Hindlimb muscle (tissue), 1 donor: ENCODE measurements around the gene SYNE2. TPM values are rescaled to one million over a fixed set of nuclear protein-coding genes. Genes with fewer than 3 reads are reported as not detected.
"Not testable (repeated sequence)": the region's sequence is repeated elsewhere in the genome, so short reads cannot be mapped to it uniquely, and the experiment has no call there.

Source experiments
- DNase-seq: peaks from one replicate; pipeline ENCODE4 v3.0.0-alpha.2; 2013
- polyA plus RNA-seq: library from polyadenylated mRNA; unstranded; fragments of 120-200 nt; gene quantifications from one replicate; pipeline ENCODE4 v1.2.1, GENCODE V29; 2013; ENCODE audit not compliant: insufficient read length

The SYNE2 gene
- polyA plus RNA-seq, 1 donor: 75.3 TPM

DNA sequence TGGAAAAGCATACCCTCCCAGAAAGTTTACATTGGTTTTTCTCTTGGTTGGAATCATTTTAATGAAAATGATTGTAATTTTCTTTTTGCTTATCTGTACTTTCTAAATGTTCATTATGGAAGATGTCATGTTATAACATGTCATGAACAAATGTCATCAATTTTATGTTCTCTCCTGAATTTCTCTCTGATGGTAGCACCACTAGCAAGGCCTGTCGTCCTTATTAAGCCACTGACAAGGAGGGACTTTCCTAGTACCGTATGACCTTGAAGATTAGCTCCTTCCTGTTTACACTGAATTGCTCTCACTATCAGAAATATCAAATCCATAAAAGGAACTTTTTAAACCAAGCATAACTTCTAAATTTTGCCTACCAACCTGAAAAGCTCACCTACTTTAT is 342.4 kb downstream of the SYNE2 start:
- DNase-seq: no peak

GRCh38 chr14:64196056-64196455 is 343.3 kb downstream of the SYNE2 start:
- DNase-seq: no peak

DNA sequence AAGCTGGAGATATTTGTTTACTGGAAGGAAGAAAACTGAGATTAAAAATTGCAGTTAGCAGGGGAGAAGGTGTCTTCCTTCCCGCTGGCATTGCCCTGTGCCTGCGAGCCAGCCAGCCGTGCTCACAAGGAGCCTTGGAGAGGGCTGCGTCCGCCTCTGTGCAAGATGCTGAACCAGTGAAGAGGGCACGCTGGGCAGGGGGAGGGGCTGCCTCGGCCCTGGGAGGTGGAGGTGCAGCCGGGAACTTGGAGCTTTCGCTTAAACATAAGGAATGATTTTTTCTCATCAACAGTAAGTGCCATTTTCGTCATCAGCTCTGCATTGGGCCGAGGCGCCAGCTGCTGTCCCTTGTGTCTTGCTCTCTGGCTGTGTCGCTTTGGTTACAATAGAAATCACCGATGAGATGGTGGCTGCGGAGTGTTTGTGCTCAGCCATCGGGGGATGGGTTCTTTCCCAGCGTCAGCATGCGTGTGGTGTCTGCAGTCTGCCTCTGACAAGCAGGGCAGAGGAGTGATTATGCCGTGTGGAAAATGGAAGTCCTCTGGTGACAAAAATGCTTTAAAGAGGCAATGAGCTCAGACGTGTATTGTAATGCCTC is 344.1 kb downstream of the SYNE2 start:
- DNase-seq: peak; percentile 49

GRCh38 chr14:64197996-64198395 is 345.2 kb downstream of the SYNE2 start:
- DNase-seq: no peak

DNA sequence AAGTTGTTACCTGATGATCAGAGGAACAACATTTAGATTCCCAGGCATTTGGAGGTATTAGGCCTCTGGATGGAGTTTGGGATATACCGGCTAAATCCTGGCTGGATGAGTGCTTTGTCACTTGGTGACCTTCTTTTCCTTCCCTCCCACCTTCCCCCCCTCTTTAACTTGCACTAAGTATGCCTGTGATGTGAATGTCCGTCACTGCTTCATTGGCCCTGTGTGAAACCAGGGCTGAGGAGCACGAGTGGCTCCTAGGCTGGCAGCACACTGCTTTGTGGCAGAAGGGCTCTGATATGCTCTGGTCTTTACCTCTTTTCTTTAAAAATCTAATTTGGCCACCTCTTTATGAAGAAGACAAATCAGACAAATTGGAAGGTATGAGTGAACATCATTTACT is 345.7 kb downstream of the SYNE2 start:
- no peak for DNase-seq

GRCh38 chr14:64200170-64200569 is 347.4 kb downstream of the SYNE2 start:
- DNase-seq: no peak

DNA sequence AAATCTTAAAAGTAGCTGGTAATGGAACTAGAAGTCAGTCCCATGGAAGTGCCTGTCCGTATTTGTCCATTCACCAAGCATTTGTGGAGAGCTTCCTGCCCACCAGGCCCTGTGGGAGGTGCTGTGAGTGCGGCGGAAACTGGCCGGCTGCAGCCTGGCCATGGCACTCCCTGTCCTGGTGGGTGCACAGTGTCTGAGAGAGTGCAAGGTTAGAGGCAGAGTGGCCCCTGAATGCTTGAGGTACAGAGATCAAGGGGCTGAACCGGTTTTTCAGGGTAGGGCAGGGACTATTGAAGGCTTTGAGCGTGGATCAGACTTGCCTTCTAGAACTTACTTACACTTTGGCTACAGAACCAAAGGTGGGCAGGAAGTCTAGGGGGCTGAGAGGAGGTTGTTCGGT is 348.5 kb downstream of the SYNE2 start:
- DNase-seq: no peak

DNA sequence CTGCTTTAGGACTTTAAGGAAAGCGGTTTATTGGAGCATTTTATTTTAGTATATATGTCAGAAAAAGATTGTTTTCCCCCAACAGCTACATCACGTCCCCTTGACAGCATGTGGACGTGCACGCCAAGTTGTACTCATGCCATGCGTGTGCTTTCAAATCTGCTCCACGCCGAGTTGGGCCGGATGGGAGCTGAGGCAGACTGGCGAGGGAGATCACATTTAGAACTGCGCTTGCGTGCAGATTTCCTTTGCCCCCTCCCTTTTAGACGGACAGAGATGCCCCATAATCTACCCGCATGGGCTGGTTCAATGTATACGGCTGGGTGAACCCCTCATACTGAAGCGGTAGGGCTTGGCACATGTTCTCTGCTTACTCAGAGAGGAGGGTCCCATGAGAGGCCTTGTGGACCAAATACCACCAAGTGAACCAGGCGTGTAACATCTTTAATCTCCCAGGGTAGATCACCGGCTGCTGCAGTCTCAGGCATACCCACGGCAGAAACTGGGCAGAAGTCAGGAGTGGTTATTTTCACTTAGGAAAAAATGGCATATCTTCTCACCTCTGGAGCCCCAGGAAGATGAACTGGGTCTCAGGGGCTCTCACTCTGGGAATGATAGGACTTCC is 349.2 kb downstream of the SYNE2 start:
- DNase-seq: no peak

- DNase-seq: no peak
These were observed 349.9 kb downstream of the SYNE2 start for GRCh38 chr14:64202716-64203115.

DNA sequence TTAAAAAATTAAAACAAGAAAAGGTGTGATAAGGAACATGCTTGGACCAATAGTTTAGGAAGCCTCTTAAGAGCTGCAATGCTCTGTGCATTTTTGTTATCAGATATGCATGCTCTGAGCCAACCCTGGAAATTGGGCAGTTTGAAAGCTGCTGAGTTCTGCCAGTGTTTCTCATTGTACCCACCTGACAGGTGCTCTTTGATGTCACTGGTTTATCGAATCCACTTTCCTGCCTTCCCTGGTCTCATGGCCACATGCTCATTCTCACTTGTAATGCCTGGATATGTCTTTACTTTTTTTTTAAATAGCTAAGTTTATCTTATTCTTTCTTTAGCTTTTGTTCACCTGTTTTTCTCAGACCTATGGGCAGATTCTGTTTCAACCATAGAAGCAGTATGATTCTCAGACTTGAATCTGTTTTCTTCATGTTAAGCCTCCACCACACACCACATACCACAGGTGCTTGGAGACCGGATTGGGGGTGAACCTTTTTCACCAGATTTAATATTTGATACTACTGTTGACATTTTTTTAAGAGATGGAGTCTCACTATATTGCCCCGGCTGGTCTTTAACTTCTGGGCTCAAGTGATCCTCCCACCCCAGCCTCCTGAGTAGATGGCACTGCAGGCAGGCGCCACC is 350.7 kb downstream of the SYNE2 start:
- DNase-seq: no peak

- no peak for DNase-seq
These were observed 355.5 kb downstream of the SYNE2 start for GRCh38 chr14:64208261-64208660.

GRCh38 chr14:64208981-64209380 is 356.2 kb downstream of the SYNE2 start:
- no peak for DNase-seq

GRCh38 chr14:64209444-64210131 is 356.8 kb downstream of the SYNE2 start:
- DNase-seq: peak; percentile 16

DNA sequence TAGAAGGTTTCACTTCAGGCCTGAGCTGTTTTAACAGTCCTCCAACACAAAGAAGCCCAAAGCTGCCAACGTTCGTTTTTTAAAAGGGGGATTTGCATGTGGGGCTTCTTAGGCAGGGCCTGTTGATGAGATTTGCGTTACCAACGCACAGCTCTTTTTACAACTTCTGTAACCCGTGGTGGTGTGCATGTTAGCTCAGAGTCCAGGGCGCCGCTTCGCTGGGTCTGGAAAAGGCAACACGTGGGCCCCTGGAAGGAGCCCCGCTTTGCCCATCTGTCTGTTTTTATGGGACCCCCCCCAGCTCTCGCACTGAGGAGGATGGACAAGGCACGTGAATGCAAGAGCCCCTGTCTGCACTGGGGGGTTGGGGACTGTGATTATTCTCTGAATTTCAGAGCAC is 357.4 kb downstream of the SYNE2 start:
- no peak for DNase-seq

DNA sequence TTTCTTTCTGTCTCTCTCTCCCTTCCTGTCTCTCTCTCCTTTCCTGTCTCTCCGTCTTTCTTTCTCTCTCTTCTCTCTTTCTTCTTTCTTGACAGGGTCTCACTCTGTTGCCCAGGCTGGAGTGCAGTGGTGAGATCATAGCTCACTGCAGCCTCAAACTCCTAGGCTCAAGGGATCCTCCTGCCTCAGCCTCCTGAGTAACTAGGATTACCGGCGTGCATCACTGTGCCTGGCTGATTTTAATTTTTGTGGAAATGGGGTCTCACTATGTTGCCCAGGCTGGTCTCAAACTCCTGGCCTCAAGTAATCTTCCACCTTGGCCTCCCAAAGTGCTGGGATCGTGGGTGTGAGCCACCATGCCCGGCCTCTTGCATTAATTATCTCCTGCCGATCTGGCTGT is 358.1 kb downstream of the SYNE2 start:
- not testable (repeated sequence) for DNase-seq

DNA sequence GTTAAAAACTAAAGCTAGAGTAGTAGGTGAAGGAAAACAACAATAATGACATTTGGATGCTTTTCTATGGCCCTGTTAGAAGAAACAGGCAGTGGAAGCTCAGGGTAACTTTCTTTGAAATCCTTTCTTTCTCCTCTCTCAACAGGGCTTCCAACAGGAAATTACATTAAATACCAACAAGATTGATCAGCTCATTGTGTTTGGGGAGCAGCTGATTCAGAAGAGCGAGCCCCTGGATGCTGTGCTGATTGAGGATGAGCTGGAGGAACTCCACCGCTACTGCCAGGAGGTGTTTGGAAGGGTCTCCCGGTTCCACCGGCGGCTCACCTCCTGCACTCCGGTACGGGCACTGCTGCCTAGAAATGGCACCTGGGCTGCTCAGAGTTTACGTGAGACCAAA is 359.9 kb downstream of the SYNE2 start:
- no peak for DNase-seq

DNA sequence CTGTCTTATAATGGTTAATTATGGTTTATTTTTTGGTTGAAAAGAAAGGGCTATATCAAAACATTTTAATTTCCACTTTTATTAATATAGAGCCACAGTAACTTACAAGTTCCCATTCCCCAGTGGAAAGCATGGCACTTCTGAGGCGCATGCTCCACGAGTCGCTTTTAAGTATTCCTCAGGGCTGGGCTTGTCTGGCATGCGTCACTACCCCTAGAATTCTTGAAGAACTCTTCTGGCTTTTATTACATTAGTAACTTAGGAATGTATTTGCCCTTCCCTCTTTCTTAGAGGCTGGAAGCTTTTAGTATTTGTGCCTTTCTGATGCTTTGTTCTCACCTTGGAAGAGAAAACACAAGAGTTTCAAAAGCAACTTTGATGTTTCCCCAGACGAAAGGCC is 360.3 kb downstream of the SYNE2 start:
- no peak for DNase-seq

DNA sequence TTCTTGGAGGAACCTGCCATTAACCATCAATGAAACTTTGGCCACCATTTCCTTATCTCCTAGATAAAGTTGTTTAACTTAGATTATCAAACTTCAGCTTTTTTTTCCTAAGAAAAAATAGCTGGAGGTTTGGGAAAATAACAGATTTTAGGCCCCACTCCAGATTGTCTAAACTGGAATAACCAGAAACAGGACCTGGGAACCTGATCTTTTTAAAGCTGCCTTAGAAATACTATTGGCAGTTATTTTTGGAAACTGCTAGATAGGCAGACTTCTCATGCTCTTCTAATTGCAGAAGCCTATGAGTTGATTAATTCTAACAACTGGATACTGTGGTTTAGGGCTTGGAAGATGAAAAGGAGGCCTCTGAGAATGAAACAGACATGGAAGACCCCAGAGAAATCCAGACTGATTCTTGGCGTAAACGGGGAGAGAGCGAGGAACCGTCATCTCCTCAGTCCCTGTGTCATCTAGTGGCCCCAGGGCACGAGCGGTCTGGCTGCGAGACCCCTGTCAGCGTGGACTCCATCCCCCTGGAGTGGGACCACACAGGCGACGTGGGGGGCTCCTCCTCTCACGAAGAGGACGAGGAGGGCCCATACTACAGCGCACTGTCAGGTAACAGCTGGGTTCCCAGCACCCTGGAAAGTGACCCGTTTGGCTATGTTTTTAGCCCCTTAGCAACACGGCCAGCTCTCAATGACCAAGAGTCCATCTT is 361.2 kb downstream of the SYNE2 start:
- DNase-seq: no peak

DNA sequence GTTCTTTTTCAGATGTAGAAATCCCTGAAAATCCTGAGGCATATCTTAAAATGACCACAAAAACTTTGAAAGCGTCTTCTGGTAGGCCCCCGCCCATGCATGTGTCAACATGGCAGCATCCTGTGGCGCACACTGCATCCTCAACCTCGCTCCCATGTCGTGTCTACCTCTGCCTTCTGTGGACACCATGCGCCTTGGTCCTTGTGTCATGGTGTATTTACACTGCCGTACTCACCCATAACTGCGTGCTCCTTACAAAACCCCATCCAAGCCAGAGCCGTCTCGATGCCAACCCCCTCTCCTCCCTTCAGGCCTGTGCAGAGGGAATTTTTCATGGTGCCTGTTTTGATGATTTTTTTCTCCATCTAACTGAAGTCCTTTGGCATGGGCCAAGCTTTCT is 362.5 kb downstream of the SYNE2 start:
- no peak for DNase-seq

GRCh38 chr14:64215978-64216377 is 363.2 kb downstream of the SYNE2 start:
- DNase-seq: no peak

GRCh38 chr14:64217308-64217707 is 364.5 kb downstream of the SYNE2 start:
- no peak for DNase-seq

DNA sequence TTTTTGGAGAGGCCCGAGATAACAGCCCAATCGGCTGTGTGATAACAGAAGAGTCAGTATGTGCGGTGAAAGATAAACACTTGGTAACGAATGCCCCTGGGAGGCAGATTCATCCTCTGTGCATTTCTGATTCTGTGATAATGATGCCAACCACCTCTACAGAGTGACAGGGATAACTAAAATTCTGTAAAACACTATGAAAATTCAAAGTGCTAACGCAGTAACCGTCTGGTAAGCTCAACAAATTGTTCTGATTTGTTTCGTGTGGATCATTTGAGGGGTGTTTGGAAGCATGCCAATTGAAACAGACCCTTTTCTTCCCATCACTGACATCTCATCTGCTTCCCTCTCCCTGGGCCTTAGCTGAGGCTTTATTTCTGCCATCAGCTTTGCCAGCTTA is 365.0 kb downstream of the SYNE2 start:
- no peak for DNase-seq
